Fibroblast of the aortic adventitia (primary cell): ENCODE data around the gene C18orf32. TPM values are rescaled to one million over a fixed set of nuclear protein-coding genes. Genes with fewer than 3 reads are reported as not detected.
A peak's percentile ranks its signal among the peaks of the same experiment; 100 is the strongest.

Experiments
- DNase-seq: peaks from one replicate; pipeline ENCODE4 v3.0.0-alpha.2; 2010; ENCODE audit warnings: low read depth
- H3K4me3 ChIP-seq: 2 replicates; pipeline ENCODE4 v1.5.1; 2011; ENCODE audit warnings: low read depth, mild to moderate bottlenecking, control low read depth, low read length, moderate library complexity
- CTCF ChIP-seq: IDR thresholded peaks from 2 replicates; pipeline ENCODE4 v1.5.1; 2011; ENCODE audit warnings: mild to moderate bottlenecking, low read length, control low read depth, inconsistent platforms; ENCODE audit not compliant: insufficient read depth
- total RNA-seq: library from RNA; depleted of rRNA; stranded (reverse); fragments of >200 nt; gene quantifications from 2 replicates; pipeline ENCODE4 v1.2.3, GENCODE V29; 2012; ENCODE audit warnings: low replicate concordance

C18orf32 gene
- total RNA-seq, 1 donor: 33.2 TPM

DNA sequence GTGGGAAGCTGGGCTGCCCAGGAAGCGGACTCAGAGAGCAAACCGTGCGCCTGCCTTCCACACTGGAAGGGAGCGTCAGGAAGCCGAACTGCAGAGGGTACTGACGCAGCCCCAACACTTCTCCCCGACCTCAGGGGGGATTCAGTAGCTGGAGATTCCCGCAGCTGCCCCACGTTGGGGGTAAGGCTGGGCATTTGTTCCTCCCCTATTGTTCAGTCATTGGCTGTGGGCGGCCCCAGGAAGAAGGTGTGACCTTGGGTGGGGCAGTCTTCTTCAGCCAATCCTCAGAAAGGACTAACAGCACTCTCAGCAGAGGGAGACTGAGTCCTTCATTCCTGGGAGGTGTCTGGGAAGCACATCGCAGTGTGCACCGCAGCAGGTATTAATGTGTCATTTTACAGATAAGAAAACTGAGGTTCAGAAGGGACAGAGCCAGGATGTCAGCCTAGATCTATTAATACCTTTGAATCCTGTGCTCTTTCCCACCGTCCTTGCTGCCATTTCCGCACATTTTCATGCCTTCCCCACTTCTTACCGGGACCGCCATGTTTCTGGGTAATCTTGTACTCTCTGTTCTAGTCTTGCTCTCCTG is 12.1 kb upstream of the C18orf32 start:
- H3K4me3 ChIP-seq: no peak overlapping the region
- DNase-seq: no peak
- TF ChIP-seq CTCF: no peak

- TF ChIP-seq CTCF: no peak
- no peak overlapping the region for H3K4me3 ChIP-seq
- DNase-seq: no peak
Measured at GRCh38 chr18:49495480-49495879, 8.4 kb upstream of the C18orf32 start.

DNA sequence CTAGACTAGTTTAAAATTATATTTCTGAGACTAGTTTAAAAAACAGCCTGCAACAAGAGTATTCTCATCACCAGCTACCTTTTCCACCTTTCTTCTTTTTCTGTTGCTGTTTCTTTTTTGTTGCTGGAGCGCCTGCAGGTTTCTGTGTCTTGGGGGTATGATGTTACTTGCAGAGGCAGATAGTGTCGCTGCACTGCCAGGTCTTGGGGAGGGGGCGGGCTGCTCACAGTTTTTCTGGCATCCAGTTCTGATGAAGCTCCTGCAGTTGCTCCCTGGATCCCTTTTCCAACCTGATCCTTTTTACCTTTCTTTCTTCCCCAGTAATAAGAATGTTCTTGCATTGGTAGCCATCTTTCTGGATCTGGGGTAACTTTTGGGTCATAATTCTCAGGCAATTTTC is 8.0 kb upstream of the C18orf32 start:
- no peak for TF ChIP-seq CTCF
- DNase-seq: no peak
- no peak overlapping the region for H3K4me3 ChIP-seq

GRCh38 chr18:49494660-49495059 is 7.6 kb upstream of the C18orf32 start:
- H3K4me3 ChIP-seq: no peak overlapping the region
- DNase-seq: peak; percentile 15
- TF ChIP-seq CTCF: no peak

DNA sequence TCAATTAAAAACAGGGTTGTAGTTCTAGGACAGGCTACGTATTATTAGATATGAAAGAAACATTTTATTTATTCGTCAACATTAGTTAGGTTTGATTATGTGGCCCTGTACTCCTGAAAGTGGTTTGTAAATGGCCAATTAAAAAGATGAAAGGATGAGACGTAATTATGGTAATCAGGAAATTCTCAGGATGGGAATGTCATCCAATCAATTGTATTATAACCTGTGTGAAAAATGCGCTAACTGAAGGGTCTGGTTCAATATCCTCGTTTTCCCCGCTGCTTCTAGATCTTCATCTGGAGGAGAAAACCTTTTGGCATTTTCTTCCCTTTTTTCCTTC is 5.6 kb upstream of the C18orf32 start:
- no peak overlapping the region for H3K4me3 ChIP-seq
- no peak for TF ChIP-seq CTCF
- no peak for DNase-seq

GRCh38 chr18:49491857-49492693 is 5.0 kb upstream of the C18orf32 start, which contains the start of gene RPL17:
TSS of gene RPL17 (minus strand) at chr18:49492465.
- DNase-seq: peak; percentile 100
- no peak for TF ChIP-seq CTCF
- peak within 1 kb of the TSS; percentile 96 for H3K4me3 ChIP-seq
